WTC11 (cell line): Measurements from ENCODE around the gene INSC. TPM values are rescaled to one million over a fixed set of nuclear protein-coding genes. Genes with fewer than 3 reads are reported as not detected.

Experiments
- FOXP4 ChIP-seq: sonication (generic); formaldehyde crosslinking; IDR thresholded peaks from 2 replicates; pipeline ENCODE4 v1.8.0; 2022; ENCODE audit warnings: mild to moderate bottlenecking, missing genetic modification reagents
- GTF2I ChIP-seq: fragments of 250-450 bp; sonication (Bioruptor Pico); conservative IDR thresholded peaks from 2 replicates; pipeline ENCODE4 v1.4.0; 2021; ENCODE audit warnings: mild to moderate bottlenecking
- IRF1 ChIP-seq: sonication (generic); formaldehyde crosslinking; IDR thresholded peaks from 2 replicates; pipeline ENCODE4 v1.8.0; 2023; ENCODE audit warnings: missing genetic modification reagents
- MAX ChIP-seq: sonication (generic); formaldehyde crosslinking; IDR thresholded peaks from 2 replicates; pipeline ENCODE4 v1.8.0; 2022; ENCODE audit warnings: mild to moderate bottlenecking, missing genetic modification reagents
- MLX ChIP-seq: sonication (generic); formaldehyde crosslinking; IDR thresholded peaks from 2 replicates; pipeline ENCODE4 v1.8.1; 2023; ENCODE audit warnings: mild to moderate bottlenecking, missing genetic modification reagents, moderate library complexity
- MYBL2 ChIP-seq: sonication (generic); formaldehyde crosslinking; IDR thresholded peaks from 2 replicates; pipeline ENCODE4 v1.8.1; 2023; ENCODE audit warnings: mild to moderate bottlenecking, moderate library complexity, missing genetic modification reagents
- NFYB ChIP-seq: sonication (generic); formaldehyde crosslinking; conservative IDR thresholded peaks from 2 replicates; pipeline ENCODE4 v1.8.0; 2022; ENCODE audit warnings: low read depth, missing genetic modification reagents
- SMAD4 ChIP-seq: sonication (generic); formaldehyde crosslinking; IDR thresholded peaks from 2 replicates; pipeline ENCODE4 v1.8.0; 2022; ENCODE audit warnings: mild to moderate bottlenecking, missing genetic modification reagents
- STAT6 ChIP-seq: sonication (generic); formaldehyde crosslinking; conservative IDR thresholded peaks from 2 replicates; pipeline ENCODE4 v1.8.1; 2023; ENCODE audit warnings: mild to moderate bottlenecking, low read depth, missing genetic modification reagents, moderate library complexity
- ZBTB43 ChIP-seq: sonication (generic); formaldehyde crosslinking; IDR thresholded peaks from 2 replicates; pipeline ENCODE4 v1.8.1; 2023; ENCODE audit warnings: mild to moderate bottlenecking, missing genetic modification reagents
- ZNF263 ChIP-seq: sonication (generic); formaldehyde crosslinking; IDR thresholded peaks from 2 replicates; pipeline ENCODE4 v1.8.1; 2022; ENCODE audit warnings: low read depth, mild to moderate bottlenecking, moderate library complexity, missing genetic modification reagents
- ZNF281 ChIP-seq: sonication (generic); formaldehyde crosslinking; IDR thresholded peaks from 2 replicates; pipeline ENCODE4 v1.8.0; 2023; ENCODE audit warnings: mild to moderate bottlenecking, missing genetic modification reagents
- ZNF425 ChIP-seq: fragments of 250-450 bp; sonication (Bioruptor Pico); conservative IDR thresholded peaks from 2 replicates; pipeline ENCODE4 v1.9.0; 2021; ENCODE audit warnings: mild to moderate bottlenecking
- total RNA-seq: library from RNA; stranded (reverse); gene quantifications from 3 replicates; pipeline ENCODE4 v1.2.3, GENCODE V29; 2021

Gene INSC
- total RNA-seq, 1 experiment from 2014 or later: 0.44 TPM

GRCh38 chr11:15136166-15136565, 21.4 kb downstream of the INSC start (continued):
- TF ChIP-seq IRF1 (CRISPR knock-in tag): no peak
- TF ChIP-seq MYBL2 (CRISPR knock-in tag): no peak
- no peak for TF ChIP-seq SMAD4 (CRISPR knock-in tag)
- no peak for TF ChIP-seq ZNF425 (CRISPR knock-in tag)
- no peak for TF ChIP-seq FOXP4
- TF ChIP-seq GTF2I (CRISPR knock-in tag): no peak
- no peak for TF ChIP-seq ZNF263 (CRISPR knock-in tag)
- TF ChIP-seq ZNF281 (CRISPR knock-in tag): no peak
- no peak for TF ChIP-seq NFYB (CRISPR knock-in tag)
- TF ChIP-seq ZBTB43: no peak
- no peak for TF ChIP-seq STAT6 (CRISPR knock-in tag)
- no peak for TF ChIP-seq MLX (CRISPR knock-in tag)
- TF ChIP-seq MAX: no peak
